Stimulated activated CD4-positive, alpha-beta T cell treated with anti-CD3 and anti-CD28 coated beads, TNF-alpha, amount 100 ng/mL, for 4 hours (primary cell): Measurements from ENCODE around the gene BBC3.

Experiments
- DNase-seq, 3 experiments: peaks; one replicate each; pipeline ENCODE4 v3.0.0-alpha.2; 2020; ENCODE audit warnings: low read depth in 3 of 3

BBC3 gene

GRCh38 chr19:47231215-47232054 is 436 bp upstream of the BBC3 start:
- DNase-seq: peak; percentile 84 to 88 (median 86)

GRCh38 chr19:47230054-47230920 is 712 bp downstream of the BBC3 start:
- peak; percentile 65 to 69 (median 67) for DNase-seq

- no peak for DNase-seq
Measured at GRCh38 chr19:47229676-47230053, 1.3 kb downstream of the BBC3 start.

- no peak for DNase-seq
Measured at GRCh38 chr19:47228937-47229675, 1.9 kb downstream of the BBC3 start.

GRCh38 chr19:47228168-47228936 is 2.6 kb downstream of the BBC3 start:
- no peak for DNase-seq

- DNase-seq: no peak
Measured at GRCh38 chr19:47227352-47228167, 3.4 kb downstream of the BBC3 start.

- DNase-seq: no peak
Measured at GRCh38 chr19:47226426-47227351, 4.3 kb downstream of the BBC3 start.

- DNase-seq: peak; percentile 75 to 79 (median 75)
Measured at GRCh38 chr19:47225746-47226425, 5.1 kb downstream of the BBC3 start.

- no peak for DNase-seq
Measured at GRCh38 chr19:47221890-47222289, 9.1 kb downstream of the BBC3 start.

- no peak for DNase-seq
Measured at GRCh38 chr19:47221080-47221841, 9.7 kb downstream of the BBC3 start.

- no peak for DNase-seq
Measured at GRCh38 chr19:47215581-47215980, 15.4 kb downstream of the BBC3 start.

- DNase-seq: peak in 2 of 3 experiments; percentile 55 to 76
Measured at GRCh38 chr19:47210689-47211316, 20.2 kb downstream of the BBC3 start.

GRCh38 chr19:47210180-47210490 is 20.9 kb downstream of the BBC3 start:
- no peak for DNase-seq

- no peak for DNase-seq
Measured at GRCh38 chr19:47209319-47210179, 21.4 kb downstream of the BBC3 start.

- no peak for DNase-seq
Measured at GRCh38 chr19:47203254-47203653, 27.7 kb downstream of the BBC3 start.

- no peak for DNase-seq
Measured at GRCh38 chr19:47200530-47200929, 30.5 kb downstream of the BBC3 start.

- no peak for DNase-seq
Measured at GRCh38 chr19:47197141-47197540, 33.9 kb downstream of the BBC3 start.
